ENCODE measurements around the gene C10orf120.

- no peak for TF ChIP-seq CTCF (conservative IDR thresholded peaks at IDR 0.05 in 1 of 2, IDR thresholded peaks at IDR 0.05 in 1 of 2; ENCODE audit: extremely low read depth in 1 of 2, insufficient read depth in 1 of 2, low read depth in 1 of 2, low read length in 2 of 2)
- no peak for TF ChIP-seq EZH2 (IDR thresholded peaks at IDR 0.05; ENCODE audit: borderline replicate concordance, low read length)
Observed at GRCh38 chr10:122702275-122702674, 2.6 kb upstream of the C10orf120 start.

Data from mammary epithelial cell (primary cell).